Cardiac fibroblast (primary cell): ENCODE results near the gene NAT8L.

Source experiments
- DNase-seq, 2 donors: peaks; one replicate each; pipeline versions ENCODE4 v3.0.0 to v3.0.0-alpha.2; 2010; ENCODE audit warnings: low read depth in 2 of 2
- H3K4me3 ChIP-seq, 2 donors: replicated peaks in 1 of 2; 1 replicate in 1 of 2; 2 replicates in 1 of 2; pipeline ENCODE4 v1.5.1; 2011; ENCODE audit warnings: low read depth in 2 of 2, low read length in 2 of 2, mild to moderate bottlenecking in 2 of 2, moderate library complexity in 1 of 2
- TF ChIP-seq, protein P1 (sequence below): IDR thresholded peaks from one replicate; pipeline ENCODE4 v1.5.1; 2011; ENCODE audit warnings: low read depth, mild to moderate bottlenecking, low read length, inconsistent platforms

The NAT8L gene

DNA sequence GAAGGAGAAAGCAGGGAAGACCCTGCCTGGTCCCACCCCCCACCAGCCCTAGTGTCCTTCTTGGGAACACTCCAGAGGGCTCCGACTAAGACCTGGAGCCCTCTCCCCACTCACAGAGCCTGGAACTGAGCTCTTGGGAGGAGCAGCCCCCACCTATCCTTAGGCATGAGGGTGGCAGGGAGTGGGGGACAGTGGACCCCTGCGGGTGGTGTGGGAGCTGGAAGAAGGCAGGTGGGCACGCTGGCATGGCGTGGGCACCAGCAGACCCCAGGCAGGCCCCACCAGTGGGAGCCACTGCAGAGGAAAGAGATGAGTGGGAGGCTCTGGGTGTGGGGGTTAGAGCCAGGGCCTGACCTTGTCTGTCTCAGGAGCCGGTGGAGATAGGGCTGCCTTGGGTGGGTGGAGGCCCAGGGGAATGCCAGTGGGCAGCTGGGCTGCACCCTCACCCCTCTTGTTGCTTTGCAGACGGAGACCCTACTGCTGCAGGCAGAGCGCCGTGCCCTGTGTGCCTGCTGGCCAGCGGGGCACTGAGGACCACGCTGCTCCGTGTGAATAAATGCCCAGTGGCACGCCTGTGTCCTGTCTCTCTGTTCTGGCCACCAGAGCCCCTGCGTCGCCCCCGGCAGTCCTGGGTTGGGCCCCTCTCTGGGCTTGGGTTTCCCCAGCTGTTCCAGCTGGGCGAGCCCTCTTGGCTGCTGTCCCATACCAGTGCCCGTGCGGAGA is 15.6 kb upstream of the NAT8L start:
- no peak overlapping the region for H3K4me3 ChIP-seq
- no peak for DNase-seq
- TF ChIP-seq, protein P1, sequence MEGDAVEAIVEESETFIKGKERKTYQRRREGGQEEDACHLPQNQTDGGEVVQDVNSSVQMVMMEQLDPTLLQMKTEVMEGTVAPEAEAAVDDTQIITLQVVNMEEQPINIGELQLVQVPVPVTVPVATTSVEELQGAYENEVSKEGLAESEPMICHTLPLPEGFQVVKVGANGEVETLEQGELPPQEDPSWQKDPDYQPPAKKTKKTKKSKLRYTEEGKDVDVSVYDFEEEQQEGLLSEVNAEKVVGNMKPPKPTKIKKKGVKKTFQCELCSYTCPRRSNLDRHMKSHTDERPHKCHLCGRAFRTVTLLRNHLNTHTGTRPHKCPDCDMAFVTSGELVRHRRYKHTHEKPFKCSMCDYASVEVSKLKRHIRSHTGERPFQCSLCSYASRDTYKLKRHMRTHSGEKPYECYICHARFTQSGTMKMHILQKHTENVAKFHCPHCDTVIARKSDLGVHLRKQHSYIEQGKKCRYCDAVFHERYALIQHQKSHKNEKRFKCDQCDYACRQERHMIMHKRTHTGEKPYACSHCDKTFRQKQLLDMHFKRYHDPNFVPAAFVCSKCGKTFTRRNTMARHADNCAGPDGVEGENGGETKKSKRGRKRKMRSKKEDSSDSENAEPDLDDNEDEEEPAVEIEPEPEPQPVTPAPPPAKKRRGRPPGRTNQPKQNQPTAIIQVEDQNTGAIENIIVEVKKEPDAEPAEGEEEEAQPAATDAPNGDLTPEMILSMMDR: no peak

DNA sequence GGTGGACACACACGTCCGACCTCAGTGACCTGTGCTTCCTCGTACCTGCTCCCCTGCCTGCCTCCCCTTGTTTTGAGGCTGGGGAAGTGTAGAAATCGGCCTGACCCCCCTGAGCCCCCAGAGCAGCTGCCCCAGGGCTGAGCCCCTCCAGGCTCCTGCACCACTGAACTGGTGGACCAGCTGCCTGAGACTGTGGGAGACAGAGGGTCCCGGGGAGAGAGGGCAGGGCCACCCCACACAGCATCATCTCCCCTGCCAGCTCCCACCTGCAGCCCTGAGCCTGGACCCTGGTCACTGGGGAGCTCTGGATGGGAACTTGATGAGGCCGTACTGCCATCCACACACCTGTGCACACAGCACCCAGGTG is 15.0 kb upstream of the NAT8L start:
- TF ChIP-seq, protein P1: no peak
- H3K4me3 ChIP-seq: no peak overlapping the region
- no peak for DNase-seq

DNA sequence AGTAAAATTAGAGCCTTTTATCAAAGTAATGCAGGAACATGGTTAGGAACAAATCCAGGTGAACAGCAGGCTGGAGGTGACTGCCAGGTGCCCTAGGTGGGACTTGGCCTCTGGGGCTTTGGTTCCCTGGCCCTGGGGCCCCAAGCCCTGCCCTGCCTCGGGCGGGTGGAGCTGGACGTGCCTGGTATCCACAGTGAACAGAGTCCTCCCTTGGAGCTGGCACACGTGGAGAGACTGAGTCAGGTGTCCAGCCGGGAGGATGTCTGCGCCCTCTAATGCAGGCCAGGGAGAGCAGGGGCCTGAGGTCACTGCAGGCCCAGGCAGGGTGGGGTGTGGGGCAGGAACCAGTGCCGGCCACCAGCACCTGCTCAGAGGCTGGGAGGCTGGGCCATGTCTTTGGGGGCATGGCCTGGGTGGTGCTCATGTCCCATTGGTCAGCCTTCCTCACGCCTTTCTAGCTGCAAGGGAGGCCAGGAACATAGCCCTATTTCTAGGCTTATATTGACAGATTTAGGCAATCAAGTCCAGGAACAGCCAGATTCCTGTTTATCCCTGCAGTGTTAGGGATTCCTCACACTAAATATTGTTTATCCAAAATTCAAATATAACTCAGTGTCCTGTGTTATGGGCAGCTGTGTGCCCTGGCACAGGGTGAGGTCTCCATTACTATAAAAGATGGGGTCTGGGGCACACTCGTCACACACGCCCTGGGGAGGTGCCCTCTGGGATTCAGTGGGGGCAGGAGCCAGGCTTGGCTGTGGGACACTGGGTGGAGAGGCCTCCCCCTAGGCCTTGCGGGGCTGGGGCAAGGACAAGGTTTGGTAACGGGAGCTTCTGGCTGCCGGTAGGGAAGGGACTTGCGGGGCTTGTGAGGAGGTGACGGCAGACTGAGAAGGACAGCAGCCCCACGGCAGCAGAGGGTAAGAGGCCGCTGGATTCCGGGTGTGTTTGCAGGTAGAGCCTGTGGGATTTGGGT is 14.3 kb upstream of the NAT8L start:
- H3K4me3 ChIP-seq: no peak overlapping the region
- DNase-seq: no peak
- TF ChIP-seq, protein P1: no peak

DNA sequence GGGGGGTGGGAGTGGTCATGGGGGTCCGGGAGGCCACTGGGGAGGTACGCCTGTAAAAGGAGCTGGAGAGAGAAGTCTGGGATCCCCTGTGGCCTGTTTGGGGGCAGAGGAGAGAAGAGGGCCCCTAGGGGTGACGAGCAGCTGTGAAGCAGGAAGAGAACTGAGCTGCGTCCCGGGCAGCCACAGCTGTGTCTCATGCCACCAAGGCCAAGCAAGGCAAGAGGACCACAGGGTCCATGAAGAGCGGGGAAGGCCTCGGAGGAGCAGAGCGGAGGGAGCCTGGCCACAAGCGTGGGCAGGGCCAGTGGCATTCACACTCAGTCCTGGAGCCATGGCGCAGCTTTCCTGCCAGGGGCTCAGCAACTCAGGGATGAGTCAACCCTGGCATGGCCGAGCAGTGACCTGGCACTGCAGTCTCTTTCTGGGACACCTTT is 13.6 kb upstream of the NAT8L start:
- H3K4me3 ChIP-seq: no peak overlapping the region
- DNase-seq: no peak
- TF ChIP-seq, protein P1: no peak

DNA sequence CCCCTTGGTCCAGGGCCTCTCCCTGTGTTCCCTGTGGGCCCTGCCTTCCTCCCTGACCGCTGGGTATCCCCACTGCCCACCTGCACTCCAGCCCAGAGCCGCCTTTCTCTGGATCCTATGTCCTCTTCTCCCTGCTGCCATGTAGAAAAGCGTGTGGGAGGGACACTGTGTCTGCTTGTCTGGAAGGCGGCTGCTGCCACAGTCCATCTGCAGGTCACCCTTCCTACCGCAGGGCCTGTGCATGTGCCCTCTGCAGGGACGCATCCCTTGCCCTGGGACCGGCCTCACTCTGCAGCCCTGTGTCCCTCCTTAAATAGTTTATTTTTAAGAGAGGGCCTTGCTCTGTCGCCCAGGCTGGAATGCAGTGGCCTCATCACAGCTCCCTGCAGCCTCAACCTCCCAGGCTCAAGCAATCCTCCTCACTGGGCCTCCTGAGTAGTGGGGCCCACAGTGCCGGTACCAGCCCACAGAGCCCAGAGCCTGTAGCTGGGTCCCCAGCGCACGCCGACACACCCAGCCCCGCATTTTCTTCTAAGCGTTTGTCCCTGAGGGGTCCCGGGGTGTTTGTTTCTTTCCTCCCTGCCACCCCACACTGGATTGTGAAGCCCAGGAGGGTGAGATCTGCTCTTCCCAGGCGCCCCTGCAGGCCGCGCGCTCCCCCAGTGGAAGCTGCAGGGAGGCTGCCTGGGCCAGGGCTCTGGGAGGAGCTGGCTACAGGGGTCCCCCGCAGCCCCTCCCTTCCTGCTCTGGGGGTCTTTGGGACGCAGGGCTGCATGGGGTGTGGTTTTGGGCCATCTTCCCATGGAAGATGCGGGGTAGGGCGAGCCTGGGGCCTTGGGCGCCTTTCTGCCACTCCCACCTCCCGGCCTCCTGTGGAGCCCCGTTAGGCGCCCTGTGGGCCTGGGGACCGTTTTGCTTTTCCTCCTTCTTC is 12.8 kb upstream of the NAT8L start:
- TF ChIP-seq, protein P1: no peak
- no peak for DNase-seq
- no peak overlapping the region for H3K4me3 ChIP-seq

DNA sequence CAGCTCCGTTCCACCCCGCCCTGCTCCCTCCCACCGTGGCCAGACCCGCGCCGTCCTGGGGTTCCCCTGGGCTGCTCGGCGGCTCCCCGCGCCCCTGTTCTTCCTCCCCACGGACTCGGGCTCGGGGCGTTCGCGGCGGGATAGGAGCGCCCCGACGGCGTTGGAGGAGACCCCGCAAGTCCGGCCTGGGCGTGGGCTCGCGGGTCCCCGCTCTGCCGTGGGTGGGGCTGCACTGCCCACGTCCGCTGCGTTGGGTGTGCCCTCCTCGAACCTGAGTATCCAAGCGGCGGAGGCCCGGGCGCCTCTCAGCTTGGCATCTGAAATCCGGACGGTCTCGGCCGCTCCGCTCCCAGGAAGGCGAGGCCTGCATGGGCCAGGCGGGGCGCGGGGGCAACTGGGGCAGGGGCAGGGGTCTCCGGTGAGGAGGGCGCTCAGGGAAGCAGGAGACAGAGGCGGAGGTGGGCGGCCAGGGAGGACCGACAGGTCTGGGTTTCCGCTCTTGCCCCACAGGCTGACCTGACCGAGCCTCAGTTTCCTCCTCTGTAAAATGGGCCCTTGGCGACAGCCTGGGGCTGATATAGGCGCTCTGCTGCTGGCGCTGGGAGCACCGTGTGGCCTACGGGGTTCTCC is 12.0 kb upstream of the NAT8L start:
- DNase-seq: no peak
- TF ChIP-seq, protein P1: no peak
- no peak overlapping the region for H3K4me3 ChIP-seq
